ENCODE data around the gene RAB37.
A peak's percentile ranks its signal among the peaks of the same experiment; 100 is the strongest.

The RAB37 gene

DNA sequence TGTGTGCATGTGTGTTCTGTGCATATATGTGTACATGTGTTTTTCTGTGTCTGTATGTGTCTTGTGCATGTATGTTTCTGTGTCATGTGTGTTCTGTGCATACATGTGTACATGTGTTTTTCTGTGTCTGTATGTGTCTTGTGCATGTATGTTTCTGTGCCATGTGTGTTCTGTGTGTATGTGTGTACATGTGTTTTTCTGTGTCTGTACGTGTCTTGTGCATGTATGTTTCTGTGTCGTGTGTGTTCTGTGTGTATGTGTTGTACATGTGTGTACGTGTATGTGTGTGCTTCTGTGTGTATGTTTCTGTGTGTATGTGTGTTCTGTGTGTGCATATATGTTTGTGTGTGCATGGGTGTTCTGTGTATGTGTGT lies 8.4 kb upstream of the RAB37 start:
- no peak for DNase-seq

DNA sequence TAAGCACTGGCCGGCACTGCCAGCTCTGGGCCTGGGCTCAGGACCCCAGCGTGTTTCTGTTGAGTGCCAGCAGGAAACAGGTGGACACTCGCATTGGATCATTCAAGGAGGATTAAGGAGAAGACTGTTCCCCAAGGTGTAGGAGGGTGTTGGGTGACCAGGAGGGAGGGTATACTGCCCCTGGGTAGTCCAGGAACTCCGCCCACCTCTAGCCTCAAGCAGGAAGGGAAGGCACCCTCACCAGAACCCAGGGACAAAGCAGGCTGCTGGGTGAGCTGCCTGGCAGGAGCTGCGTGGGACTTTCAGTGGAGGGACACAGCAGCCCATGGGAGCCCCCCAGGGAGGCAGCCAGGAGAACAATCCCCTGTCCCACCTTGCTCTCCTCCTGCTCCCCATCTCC lies 7.7 kb upstream of the RAB37 start:
- no peak for DNase-seq

DNA sequence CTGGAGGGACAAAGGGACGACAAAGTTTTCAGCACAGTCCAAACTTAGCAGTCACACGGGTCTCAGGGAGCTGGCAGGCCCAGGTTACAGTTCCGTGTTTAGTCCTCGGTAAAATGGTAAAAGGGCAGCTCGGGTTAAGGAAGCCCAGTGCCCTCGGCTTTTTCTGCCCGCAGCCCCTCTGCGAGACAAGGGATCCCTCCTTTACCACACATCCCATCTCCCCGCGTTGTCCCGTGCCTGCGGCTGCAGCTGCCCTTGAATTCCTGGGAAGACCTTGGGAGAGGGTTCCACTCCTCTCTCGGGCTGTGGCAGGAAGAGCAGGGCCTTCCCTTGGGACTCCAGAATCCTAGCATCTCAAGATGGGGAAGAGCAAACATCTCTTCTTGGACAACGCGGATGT lies 7.2 kb upstream of the RAB37 start:
- no peak for DNase-seq

DNA sequence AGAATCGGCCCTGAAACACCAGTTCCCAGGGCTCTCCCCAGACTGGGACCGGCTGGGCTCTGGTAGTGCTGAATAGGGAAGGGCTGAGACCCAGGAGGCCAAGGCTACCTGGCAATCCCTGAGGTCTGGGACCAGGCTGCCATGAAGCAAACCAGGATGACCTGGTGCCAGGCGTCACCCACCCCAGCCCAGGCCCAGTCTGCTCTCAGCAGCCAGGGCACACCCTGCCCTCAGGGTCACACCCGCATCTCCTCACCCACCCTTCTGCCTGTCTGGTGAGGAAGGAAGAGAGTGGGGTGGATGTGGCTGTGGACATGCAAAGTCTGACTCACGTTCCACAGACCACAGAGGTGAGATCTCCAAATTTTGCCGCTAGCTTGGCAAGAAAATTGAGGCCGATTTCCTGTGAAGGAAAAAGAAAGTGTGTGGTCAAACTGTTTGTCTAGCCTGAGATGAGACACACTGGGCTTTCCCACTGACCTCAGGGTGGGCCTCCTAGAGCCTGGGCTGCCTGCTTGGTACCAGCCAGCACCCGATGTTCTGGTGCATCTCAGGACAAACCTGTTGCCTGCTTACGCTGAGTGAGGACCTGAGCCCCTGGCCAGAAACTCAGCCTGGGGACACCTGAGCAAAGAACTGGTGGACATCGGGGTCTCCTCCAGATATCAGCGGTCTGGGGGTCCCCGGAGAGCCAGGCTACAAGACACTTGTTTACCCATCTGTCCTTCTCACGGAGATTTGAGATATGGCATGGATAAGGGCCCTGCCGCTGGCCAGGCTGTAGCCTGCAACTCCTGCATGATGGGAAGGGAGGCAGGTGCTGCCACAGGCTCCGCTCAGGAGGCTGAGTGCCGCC lies 6.3 kb upstream of the RAB37 start:
- DNase-seq: peak; percentile 37

DNA sequence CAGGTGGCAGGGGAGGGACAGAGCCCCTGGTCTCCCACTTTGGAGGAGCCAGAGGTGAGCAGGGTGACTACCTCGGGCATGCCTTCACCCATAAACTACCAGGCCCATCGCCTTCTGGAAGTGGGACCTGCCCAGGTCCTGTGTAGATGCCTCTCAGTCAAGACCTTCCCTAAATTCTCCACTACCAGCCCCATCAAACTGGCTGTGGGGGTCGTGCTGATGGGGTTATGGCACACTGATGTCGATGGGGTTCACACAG lies 5.8 kb upstream of the RAB37 start:
- no peak for DNase-seq

DNA sequence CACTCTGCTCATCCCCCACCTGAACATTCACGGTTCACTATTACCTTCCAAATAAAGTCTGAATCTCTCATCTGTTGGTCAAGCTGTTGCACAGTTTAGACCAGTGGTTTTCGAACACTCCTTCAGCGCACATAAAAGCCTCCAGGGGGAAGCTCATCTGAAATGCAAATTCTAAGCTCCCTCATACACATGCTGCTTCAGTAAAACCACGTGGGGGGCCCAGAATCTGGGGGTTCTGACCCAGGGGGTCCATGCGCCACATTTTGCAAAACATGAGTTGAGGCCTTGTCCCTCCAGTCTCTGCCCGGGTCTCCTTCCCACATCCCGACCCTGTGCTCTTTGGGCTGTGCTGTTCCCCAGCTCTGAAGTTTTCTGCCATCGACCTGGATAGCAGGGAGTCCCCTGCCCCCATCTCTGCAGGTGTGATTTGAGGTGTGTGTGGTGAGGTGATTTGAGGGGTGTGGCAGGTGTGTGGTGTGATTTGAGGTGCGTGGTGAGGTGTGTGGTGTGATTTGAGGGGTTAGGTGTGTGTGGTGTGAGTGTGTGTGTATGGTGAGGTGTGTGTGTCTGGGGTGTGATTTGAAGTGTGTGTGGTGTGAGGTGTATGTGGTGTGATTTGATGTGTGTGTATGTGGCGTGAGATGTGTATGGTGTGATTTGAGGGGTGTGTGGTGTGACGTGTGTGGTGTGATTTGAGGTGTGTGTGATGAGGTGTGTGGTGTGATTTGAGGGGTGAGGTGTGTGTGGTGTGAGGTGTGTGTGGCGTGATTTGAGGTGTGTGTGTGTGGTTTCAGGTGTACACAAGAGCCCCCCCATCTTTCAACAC lies 4.8 kb upstream of the RAB37 start:
- DNase-seq: no peak

DNA sequence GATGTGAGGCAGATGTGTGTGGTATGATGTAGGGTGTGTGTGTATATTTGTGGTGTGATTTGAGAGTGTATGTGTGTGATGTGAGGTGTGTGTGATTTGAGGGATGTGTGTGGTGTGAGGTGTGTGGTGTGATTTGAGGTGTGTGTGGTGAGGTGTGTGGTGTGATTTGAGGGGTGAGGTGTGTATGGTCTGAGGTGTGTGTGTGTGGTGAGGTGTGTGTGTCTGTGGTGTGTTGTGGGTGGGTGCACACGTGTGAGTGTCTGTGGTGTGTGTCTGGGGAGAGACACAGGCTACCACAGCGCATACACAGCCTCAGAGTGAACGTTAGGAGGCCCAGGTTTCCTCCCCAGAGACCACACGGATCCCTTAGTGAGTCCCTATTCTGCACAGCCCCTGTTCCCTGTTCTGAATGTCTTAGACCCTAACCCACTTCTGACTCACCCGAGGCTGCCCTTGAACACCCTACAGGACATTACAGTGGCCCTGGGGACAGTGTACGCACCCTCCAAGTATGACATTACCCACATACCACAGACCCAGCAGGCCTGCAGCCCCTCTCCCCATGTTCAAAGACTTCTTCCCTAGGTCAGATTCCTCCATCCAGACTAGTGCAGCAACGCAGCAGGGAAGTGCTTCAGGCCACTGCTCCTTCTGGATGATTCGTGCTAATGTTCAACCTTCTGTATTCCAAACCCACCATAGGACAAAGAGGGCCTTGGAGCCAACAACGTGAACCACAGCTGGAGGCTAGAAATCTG lies 3.5 kb upstream of the RAB37 start:
- no peak for DNase-seq

DNA sequence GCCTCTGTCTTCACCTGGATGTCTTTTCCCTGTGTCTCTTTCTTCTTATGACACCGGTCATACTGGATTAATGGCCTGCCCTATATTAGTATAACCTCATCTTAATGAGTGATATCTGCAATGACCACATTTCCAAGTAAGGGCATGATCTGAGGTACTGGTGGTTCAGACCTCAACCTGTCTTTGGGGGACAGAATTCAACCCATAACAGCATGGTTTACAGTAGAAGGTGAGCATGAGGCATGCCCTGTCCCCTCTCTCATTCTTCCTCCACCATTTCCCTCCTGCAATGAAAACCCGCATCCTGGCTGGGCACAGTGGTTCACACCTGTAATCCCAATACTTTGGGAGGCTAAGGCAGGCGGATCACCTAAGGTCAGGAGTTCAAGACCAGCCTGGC lies 2.8 kb upstream of the RAB37 start:
- DNase-seq: no peak

DNA sequence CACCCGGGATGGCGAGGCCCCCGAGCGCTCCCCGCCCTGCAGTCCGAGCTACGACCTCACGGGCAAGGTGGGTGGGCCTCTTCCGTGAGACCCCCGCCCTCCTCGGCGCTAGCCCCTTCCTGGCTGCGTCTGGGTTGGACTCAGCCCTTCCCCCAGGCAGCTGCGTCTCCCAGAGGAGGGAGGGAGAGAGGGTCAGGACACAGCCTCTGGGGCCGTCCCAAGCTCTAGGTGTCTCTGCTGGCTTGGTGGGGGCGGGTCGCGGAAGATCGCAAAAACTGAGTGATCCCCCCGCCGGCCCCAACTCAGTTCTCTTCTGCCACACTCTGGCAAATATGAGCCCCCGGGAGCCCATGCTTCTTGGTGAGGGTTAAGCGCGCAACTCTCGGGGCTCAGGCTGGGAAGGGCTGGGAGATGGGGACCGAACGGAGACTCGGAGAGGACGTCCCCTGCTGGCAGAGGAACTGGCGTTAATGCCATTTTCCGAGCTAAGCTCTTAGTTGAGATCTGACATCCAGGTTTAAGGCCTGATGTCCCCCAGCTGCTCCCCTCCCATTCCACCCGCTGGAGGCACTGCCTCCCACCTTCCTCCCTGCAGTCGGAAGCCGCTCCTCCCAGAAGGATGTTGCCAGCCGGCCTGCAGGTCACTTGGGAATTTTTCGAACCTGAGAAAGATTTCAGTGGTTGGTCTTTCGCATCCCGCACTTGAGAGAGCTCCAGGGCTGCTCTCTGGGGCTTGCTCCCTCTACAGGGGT lies 419 bp downstream of the RAB37 start:
- DNase-seq: peak; percentile 65

DNA sequence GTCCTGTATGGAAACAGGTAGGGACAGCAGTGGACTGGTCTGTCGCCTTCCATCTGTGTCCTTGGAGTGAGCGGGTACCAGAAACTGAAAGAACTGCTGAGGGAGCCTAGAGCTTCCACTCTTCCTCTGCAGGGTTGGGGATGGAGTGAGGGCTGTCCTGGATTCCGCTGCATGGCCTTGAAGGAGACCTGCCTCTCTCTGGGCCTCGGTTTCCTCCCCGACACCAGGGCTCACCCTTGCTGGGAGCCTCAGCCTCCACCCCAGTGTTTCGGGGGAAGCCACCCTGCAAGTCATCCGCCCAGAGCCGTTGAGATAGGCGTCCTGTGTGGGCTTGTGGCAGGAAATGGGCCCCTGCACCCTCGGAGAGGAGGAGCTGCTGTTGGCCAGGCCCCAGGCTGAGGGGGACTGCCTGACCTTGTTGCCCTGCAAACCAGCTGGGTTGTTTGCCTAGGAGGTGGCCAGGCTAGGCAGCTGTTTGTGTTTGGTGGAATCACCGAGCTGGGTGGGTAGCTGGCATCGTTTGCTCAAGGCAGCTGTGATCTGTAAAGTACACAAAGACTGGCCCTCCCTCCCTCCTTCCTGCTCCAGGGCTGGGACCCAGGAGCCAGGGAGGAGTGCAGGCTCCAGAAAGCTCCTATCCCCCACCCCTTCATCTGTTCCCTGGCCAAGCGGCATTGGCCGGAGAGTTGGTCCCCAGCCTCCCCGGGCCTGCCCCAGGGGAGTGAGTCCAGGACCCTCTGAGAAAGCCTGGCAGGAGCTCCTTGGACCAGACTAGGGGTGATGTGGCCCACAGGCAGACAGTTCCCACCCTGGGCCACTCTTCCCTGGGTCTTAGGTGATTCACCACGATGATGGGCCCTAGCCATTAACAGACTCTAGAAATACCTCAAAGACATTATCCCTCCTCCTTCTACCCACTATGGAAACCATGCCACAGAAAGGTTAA lies 1.3 kb downstream of the RAB37 start:
- DNase-seq: peak; percentile 87

DNA sequence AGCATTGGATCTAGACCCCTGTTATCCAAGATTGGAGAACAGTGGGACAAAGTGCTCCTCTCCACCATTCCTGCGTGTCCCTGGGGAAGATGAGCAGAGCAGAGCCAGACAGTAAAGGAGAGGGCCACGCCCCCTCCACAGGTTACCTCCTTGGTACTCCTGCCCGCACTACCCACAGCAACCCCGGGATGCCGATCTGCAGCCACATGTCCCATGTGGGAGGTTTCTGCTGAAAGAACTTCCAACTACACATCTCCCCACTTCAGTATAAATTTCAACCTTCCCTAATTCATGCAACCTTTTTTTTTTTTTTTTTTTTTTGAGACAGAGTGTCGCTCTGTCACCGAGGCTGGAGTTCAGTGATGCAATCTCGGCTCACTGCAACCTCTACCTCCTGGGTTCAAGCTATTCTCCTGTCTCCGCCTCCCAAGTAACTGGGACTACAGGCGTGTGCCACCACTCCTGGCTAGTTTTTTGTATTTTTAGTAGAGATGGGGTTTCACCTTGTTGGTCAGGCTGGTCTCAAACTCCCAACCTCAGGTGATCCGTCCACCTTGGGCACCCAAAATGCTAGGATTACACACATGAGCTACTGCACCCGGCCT lies 2.3 kb downstream of the RAB37 start:
- no peak for DNase-seq

DNA sequence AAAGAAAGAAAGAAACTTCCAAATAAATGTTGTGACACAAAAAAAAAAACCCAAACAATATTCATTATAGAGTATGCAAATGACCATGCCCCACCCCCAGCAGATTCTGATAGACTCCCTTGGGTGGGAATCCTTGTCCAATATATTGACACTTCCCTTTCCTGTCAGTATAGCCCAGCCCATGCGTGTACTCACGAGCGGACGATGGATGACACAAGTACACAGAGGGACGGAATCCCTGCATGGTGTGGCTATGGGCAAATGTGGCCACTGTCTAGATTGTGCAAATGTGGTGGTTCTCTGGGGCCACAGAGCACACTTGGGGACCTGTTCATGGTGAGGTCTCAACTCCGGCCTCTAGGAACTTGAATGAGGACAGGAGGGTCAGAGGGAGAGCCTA lies 3.1 kb downstream of the RAB37 start:
- no peak for DNase-seq

DNA sequence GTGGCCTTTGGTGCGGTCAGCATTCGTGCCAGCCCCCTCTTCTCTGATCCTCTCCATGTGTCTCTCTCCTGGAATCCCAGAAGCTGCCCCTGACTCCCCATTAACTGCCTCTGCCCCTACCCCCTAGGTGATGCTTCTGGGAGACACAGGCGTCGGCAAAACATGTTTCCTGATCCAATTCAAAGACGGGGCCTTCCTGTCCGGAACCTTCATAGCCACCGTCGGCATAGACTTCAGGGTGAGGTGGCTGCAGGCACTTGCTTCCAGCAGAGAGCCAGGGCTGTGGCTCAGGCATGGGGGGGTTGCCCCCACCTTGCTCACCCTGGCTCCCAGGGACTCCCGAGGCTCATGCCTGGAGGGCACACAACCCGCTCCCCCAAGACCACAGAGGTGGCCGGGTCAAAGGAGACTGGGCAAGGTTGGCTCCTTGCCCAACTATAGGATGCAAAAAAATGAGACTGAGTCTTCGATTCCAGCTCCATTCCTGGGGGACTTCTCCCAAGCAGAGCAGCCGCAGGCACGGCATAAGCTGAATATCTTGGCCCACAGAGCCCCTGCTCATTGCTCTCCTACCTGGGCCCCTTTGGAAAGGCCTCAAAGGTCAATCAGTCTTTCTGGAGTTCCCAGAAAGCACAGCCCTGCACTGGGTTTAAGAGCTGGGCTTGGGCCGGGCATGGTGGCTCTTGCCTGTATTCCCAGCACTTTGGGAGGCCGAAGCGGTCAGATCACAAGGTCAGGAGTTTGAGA lies 3.8 kb downstream of the RAB37 start:
- no peak for DNase-seq

DNA sequence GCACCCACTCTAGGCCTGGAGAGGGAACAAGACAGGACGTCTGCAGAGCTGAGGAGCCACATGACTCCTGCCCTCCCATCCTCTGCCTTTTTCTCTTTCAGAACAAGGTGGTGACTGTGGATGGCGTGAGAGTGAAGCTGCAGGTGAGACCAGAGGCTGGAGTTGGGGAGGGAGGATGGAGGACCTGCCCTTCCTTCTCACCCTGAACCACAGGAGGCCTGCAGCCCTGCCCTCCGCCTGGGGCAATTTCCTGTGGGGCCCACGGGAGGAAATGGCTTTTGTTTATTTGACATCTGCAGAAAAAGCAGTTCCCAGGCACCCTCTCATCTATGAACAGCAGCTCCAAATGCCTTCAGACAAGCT lies 5.1 kb downstream of the RAB37 start:
- DNase-seq: peak; percentile 81

DNA sequence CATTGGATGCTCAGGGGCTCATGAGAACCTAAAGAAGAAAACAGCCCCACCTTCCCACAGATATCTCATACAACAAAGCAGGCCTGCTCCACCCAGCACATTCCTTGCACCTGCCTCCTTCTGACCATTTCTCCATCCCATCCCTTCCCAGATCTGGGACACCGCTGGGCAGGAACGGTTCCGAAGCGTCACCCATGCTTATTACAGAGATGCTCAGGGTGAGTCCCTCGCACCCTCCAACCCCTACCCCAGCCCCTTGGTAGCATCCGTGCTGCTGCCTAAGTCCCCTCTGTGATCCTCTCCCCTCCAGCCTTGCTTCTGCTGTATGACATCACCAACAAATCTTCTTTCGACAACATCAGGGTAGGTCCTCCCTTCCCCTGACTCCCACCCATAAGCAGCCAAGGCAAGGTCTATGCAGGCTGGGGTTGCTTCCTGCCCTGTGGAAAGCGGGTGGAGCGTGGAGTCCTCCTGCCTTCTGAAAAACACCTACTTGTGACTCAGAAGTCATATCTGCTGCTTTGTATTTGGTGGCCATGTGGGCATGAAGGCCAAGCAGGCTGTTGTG lies 6.0 kb downstream of the RAB37 start:
- DNase-seq: no peak

DNA sequence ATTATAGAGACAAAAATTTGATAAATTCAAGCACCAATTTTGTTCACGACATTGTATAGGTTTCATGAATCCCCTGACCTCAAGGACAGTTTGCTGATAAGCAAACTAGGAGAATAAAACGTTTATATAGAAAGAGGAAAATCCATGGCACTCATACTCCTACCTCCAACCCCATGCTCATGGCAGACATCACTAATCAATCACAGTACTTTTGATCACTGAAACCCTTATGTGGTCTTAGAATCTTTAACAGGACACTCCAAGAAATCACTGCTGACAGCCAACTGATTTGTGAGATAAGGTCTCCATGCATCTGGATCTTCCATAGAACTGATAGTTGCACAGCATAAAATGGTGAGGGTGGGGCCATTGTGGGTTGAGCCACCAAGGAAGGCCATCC lies 6.7 kb downstream of the RAB37 start:
- no peak for DNase-seq

DNA sequence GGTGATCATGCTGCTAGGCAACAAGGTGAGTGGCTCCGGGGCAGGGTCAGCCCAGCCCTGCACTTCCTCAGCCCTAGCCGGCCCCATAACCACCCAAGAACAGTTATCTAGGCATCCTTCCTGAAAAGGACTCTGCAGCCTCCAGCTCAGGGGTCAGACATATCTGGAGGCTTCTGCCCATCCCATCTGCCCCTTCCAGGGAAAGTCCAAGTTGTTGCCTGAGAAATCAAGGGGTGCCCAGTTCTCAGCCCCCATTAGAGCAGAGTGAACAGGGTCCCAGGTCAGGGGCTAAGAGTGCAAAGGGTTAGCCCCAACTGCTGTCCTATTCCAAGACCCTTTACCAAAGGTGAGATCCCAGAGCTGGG lies 7.3 kb downstream of the RAB37 start:
- DNase-seq: no peak

DNA sequence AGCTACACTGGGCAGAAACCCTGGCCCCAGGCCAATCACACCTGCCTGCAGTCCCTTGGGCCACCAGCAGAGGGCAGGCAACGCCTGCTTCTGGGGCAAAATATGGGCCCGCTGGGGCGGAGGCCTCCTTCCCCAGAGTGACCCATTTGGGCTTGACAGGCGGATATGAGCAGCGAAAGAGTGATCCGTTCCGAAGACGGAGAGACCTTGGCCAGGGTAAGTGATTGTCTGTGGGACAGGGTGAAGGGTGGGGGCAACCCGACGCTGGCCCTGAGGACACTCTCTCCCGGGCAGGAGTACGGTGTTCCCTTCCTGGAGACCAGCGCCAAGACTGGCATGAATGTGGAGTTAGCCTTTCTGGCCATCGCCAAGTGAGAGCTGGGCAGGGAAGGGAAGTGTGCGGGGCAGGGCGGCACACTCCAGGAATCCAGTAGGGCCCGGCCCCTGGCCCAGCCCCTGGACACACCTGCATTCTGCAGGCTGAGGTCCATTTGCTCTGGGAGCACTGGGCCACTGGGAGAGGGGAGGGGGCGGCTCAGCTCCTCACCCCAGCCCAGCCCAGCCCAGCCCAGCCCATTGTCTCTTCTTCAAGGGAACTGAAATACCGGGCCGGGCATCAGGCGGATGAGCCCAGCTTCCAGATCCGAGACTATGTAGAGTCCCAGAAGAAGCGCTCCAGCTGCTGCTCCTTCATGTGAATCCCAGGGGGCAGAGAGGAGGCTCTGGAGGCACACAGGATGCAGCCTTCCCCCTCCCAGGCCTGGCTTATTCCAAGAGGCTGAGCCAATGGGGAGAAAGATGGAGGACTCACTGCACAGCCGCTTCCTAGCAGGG lies 7.9 kb downstream of the RAB37 start:
- DNase-seq: peak; percentile 62

DNA sequence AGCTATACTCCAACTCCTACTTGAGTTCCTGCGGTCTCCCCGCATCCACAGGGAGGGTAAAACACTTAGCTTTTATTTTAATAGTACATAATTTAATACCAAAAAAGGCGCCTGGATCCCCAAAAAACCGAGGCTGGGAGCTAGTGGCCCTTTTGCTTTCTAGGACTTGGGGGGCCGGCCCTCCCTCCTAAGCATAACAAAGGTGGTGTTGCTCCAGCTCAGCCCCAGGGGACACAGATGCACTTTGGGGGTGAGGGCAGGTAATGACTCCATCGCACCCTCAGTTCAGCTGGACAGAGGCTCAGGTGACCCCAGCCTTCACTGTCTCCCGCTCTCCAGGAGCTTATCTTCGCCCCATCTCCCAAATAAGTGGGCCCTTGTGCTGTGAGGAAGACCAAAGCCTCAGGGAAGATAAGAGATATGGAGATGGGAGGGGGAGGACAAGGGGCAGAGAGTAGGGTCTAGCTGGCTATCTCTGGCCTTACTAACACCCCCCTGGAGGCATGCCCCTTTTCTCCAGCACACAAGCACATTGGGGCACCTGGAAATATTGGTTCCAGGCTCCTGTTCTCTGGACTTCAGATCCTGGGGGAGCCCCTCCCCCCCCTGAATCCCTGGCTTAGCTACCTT lies 8.6 kb downstream of the RAB37 start:
- DNase-seq: no peak

Measured in MV-4-11 (cell line).